Suprapubic skin (tissue), 4 donors: ENCODE results near the gene NEK6.

Experiments
- EP300 ChIP-seq: sonication (generic); formaldehyde crosslinking; IDR thresholded peaks from one replicate; pipeline ENCODE4 v1.6.1; 2017; ENCODE audit warnings: antibody characterized with exemption
- POLR2AphosphoS5 ChIP-seq, 3 donors: sonication (generic); formaldehyde crosslinking; IDR thresholded peaks; one replicate each; pipeline ENCODE4 v1.6.1; 2017; ENCODE audit warnings: antibody characterized with exemption in 3 of 3
- TF ChIP-seq, protein P1 (sequence below), 2 donors: fragments of 200-600 bp in 1 of 2; fragments of 450-650 bp in 1 of 2; sonication (generic) in 1 of 2; IDR thresholded peaks; one replicate each; pipeline ENCODE4 v1.5.1; 2016 to 2019; ENCODE audit warnings: antibody characterized with exemption in 2 of 2, mild to moderate bottlenecking in 1 of 2, moderate library complexity in 1 of 2

DNA sequence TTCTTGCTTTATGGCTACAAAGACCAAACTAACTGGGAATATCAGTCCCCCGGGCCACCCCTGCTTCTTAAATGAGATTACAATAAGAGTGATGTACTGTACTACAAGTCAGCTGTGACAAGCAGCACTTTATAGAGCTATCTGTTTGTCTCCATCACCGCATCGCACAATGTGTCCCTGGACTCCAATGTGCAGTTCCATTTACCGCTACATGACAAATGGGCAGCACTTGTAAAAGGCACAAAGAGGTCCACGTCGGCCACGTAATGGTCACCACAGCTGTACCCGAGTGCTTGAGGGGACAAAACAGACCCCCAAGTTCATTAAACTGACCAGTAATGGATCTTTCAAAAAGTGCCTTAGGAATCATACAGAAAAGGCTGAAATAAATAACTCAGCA, 103.4 kb downstream of the NEK6 start:
- TF ChIP-seq, protein P1, sequence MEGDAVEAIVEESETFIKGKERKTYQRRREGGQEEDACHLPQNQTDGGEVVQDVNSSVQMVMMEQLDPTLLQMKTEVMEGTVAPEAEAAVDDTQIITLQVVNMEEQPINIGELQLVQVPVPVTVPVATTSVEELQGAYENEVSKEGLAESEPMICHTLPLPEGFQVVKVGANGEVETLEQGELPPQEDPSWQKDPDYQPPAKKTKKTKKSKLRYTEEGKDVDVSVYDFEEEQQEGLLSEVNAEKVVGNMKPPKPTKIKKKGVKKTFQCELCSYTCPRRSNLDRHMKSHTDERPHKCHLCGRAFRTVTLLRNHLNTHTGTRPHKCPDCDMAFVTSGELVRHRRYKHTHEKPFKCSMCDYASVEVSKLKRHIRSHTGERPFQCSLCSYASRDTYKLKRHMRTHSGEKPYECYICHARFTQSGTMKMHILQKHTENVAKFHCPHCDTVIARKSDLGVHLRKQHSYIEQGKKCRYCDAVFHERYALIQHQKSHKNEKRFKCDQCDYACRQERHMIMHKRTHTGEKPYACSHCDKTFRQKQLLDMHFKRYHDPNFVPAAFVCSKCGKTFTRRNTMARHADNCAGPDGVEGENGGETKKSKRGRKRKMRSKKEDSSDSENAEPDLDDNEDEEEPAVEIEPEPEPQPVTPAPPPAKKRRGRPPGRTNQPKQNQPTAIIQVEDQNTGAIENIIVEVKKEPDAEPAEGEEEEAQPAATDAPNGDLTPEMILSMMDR (IDR thresholded peaks at IDR 0.05), result no peak
- TF ChIP-seq EP300 (no peak), POLR2AphosphoS5 (IDR thresholded peaks at IDR 0.05) (no peak)
